HTR-8/SVneo (cell line): ENCODE measurements around the gene DDX39A.
A peak's percentile ranks its signal among the peaks of the same experiment; 100 is the strongest.

Experiments used
- DNase-seq: peaks from one replicate; pipeline ENCODE4 v3.0.0; 2011; ENCODE audit warnings: low spot score, mixed read lengths; ENCODE audit not compliant: insufficient read length
- FAIRE-seq: peaks from 2 replicates; lab custom pipeline; 2011; peaks lifted over from hg19 to GRCh38; lab: Jason Lieb, UNC

Gene DDX39A

GRCh38 chr19:14435320-14436050 lies 16.3 kb upstream of the DDX39A start:
- DNase-seq (no peak), FAIRE-seq (no peak)

- FAIRE-seq (no peak), DNase-seq (peak; percentile 77)
Observed at GRCh38 chr19:14434543-14435319, 15.6 kb upstream of the DDX39A start.

GRCh38 chr19:14433554-14434501 lies 14.7 kb upstream of the DDX39A start:
- DNase-seq (no peak), FAIRE-seq (no peak)

- peak; percentile 82 for DNase-seq
- FAIRE-seq = no peak
Observed at GRCh38 chr19:14432791-14433553, 13.8 kb upstream of the DDX39A start, which contains the start of gene PKN1. PKN1 (plus strand) TSS chr19:14433306; CDS start chr19:14433522, 216 bp downstream.

- DNase-seq = no peak
Observed at GRCh38 chr19:14430712-14431111, 11.6 kb upstream of the DDX39A start.

GRCh38 chr19:14428882-14429416 lies 9.8 kb upstream of the DDX39A start:
- FAIRE-seq = no peak
- DNase-seq = no peak

More at GRCh38 chr19:14430712-14431111, 11.6 kb upstream of the DDX39A start:
- FAIRE-seq = no peak

- no peak for DNase-seq
- FAIRE-seq = no peak
Observed at GRCh38 chr19:14427461-14427860, 8.3 kb upstream of the DDX39A start.

- FAIRE-seq (no peak), DNase-seq (no peak)
Observed at GRCh38 chr19:14425696-14426138, 6.6 kb upstream of the DDX39A start.

- peak; percentile 92 for DNase-seq
- no peak for FAIRE-seq
Observed at GRCh38 chr19:14418856-14419105, 360 bp downstream of the DDX39A start.

- FAIRE-seq = no peak
- DNase-seq = no peak
Observed at GRCh38 chr19:14416817-14417231, 2.3 kb downstream of the DDX39A start.

- no peak for DNase-seq
Observed at GRCh38 chr19:14414926-14415690, 4.0 kb downstream of the DDX39A start.

GRCh38 chr19:14413693-14414181 lies 5.4 kb downstream of the DDX39A start:
- DNase-seq (no peak), FAIRE-seq (no peak)

More at GRCh38 chr19:14414926-14415690, 4.0 kb downstream of the DDX39A start:
- FAIRE-seq = no peak

- no peak for DNase-seq
- no peak for FAIRE-seq
Observed at GRCh38 chr19:14412996-14413692, 6.0 kb downstream of the DDX39A start.

GRCh38 chr19:14412324-14412995 lies 6.7 kb downstream of the DDX39A start:
- no peak for FAIRE-seq
- no peak for DNase-seq

- FAIRE-seq = no peak
- no peak for DNase-seq
Observed at GRCh38 chr19:14411938-14412245, 7.2 kb downstream of the DDX39A start.

- FAIRE-seq = no peak
- no peak for DNase-seq
Observed at GRCh38 chr19:14411161-14411937, 7.8 kb downstream of the DDX39A start.
